ENCODE results near the gene LRRC56. TPM values are rescaled to one million over a fixed set of nuclear protein-coding genes. Genes with fewer than 3 reads are reported as not detected.

LRRC56 gene
- total and polyA plus RNA-seq, 2 experiments from 2014 or later, result 0.86 to 1.3 TPM

DNA sequence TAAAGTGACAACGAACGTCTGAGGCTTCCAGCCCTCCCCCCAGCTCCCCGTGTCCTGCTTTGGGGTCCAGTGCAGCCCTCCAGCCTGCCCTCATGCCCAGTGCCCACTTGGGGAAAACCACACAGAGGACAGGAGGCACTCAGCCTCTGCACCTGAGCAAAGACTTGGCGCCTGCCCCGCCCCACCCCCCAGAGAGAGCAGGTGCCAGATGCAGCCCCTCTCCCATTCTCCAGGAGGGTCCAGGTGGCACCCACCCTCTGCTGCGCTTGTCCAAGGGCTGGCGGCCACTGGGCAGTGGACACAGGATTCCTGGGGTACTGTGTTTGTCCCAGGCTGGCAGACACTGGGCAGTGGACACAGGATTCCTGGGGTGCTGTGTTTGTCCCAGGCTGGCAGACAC, 46.0 kb upstream of the LRRC56 start:
- H3K79me2 ChIP-seq (ENCODE audit: insufficient read depth), result no peaks in the 10 kb centered on the region
- no peaks in the 10 kb centered on the region for H3K4me1 ChIP-seq (ENCODE audit: insufficient read depth)
- no peak for DNase-seq
- H3K36me3 ChIP-seq (ENCODE audit: low read depth), result peaks cover 8% of the 10 kb centered on the region; the same call in 1 of the 2 replicates
- no peaks in the 10 kb centered on the region for H4K20me1 ChIP-seq (ENCODE audit: insufficient read depth)
- no peak overlapping the region for H2AFZ ChIP-seq
- H3K9me2 ChIP-seq (ENCODE audit: insufficient read depth), result no peaks in the 10 kb centered on the region
- TF ChIP-seq EZH2phosphoT487 (IDR thresholded peaks at IDR 0.05; ENCODE audit: insufficient read depth, low read depth), result no peak
- TF ChIP-seq EZH2 (IDR thresholded peaks at IDR 0.05; ENCODE audit: insufficient read depth, poor library complexity, severe bottlenecking), result no peak
- H3K4me2 ChIP-seq (ENCODE audit: unreplicated experiment), result no peak overlapping the region
- H3K9me3 ChIP-seq (ENCODE audit: low read depth), result no peaks in the 10 kb centered on the region
- no peaks in the 10 kb centered on the region for H3K27me3 ChIP-seq (replicated peaks; ENCODE audit: insufficient read depth)
- in situ Hi-C loops (cut with MboI), result no loop called here
- 81 to 93% methylated on average over 5 to 7 of the region's 7 CpGs for WGBS, 2 experiments (ENCODE audit: low coverage in 1 of 2, low lambda C conversion rate in 2 of 2, missing lambda C conversion rate in 2 of 2)
- peaks cover 13% of the 10 kb centered on the region for H3F3A ChIP-seq (ENCODE audit: insufficient read depth)
- no peak overlapping the region for H3K9ac ChIP-seq
- no peak overlapping the region for H3K4me3 ChIP-seq
- H3K27ac ChIP-seq, result no peak overlapping the region

DNA sequence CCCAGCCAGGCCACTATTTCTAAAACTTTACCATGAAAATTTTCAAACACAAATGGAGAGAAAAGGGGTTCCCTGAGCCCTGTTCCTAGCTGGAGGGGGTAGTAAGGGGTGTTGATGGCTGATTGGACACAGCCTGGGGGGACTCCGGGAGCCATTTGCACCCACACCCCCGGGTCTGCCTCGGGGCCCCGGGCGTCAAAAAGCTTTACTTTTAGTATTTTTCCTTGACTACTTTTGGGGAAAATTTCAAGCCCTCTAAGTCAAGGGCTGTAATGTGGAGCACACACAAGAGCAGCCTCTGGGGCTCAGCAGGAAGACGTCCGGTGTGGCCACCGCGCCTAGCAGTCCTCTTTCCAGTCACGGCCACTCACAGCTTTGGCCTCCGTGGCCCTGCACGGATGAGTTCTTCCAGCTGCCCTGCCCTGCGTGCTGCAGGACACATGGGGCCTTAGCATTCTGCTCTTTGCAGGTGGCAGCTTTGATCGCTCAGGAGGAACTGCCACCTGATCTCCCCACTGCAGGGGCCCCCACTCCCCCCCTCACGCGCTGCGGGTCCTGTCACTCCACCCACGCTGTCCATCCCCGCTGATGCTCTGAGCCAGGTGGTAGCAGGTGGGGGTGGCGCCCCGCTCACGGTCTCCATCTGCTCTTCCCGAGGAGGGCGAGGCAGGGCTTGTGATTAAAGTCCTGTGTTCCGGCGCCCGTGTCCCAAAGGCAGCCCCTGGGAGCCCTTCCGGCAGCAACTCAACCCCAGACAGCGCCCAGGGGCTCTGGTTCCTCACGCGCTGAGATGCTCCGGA, 44.7 kb upstream of the LRRC56 start:
- H3K79me2 ChIP-seq (ENCODE audit: insufficient read depth), result peaks cover under 1% of the 10 kb centered on the region; the same call in 1 of the 2 replicates
- no peak overlapping the region for H3K4me2 ChIP-seq (ENCODE audit: unreplicated experiment)
- H3K27me3 ChIP-seq (replicated peaks; ENCODE audit: insufficient read depth), result no peaks in the 10 kb centered on the region
- in situ Hi-C loops (cut with MboI), result no loop called here
- peaks cover 15% of the 10 kb centered on the region; the same call in 1 of the 2 replicates for H3K36me3 ChIP-seq (ENCODE audit: low read depth)
- no peaks in the 10 kb centered on the region for H4K20me1 ChIP-seq (ENCODE audit: insufficient read depth)
- H3K27ac ChIP-seq, result no peak overlapping the region
- H2AFZ ChIP-seq, result no peak overlapping the region
- no peak for TF ChIP-seq EZH2phosphoT487 (IDR thresholded peaks at IDR 0.05; ENCODE audit: insufficient read depth, low read depth)
- no peak for TF ChIP-seq EZH2 (IDR thresholded peaks at IDR 0.05; ENCODE audit: insufficient read depth, poor library complexity, severe bottlenecking)
- no peaks in the 10 kb centered on the region for H3K4me1 ChIP-seq (ENCODE audit: insufficient read depth)
- H3K9me3 ChIP-seq (ENCODE audit: low read depth), result no peaks in the 10 kb centered on the region
- no peaks in the 10 kb centered on the region for H3K9me2 ChIP-seq (ENCODE audit: insufficient read depth)
- no peak overlapping the region for H3K9ac ChIP-seq
- DNase-seq, result no peak
- no peak overlapping the region for H3K4me3 ChIP-seq
- peaks cover 21% of the 10 kb centered on the region for H3F3A ChIP-seq (ENCODE audit: insufficient read depth)
- 81 to 82% methylated on average over 29 to 32 of the region's 32 CpGs for WGBS, 2 experiments (ENCODE audit: low coverage in 1 of 2, low lambda C conversion rate in 2 of 2, missing lambda C conversion rate in 2 of 2)

DNA sequence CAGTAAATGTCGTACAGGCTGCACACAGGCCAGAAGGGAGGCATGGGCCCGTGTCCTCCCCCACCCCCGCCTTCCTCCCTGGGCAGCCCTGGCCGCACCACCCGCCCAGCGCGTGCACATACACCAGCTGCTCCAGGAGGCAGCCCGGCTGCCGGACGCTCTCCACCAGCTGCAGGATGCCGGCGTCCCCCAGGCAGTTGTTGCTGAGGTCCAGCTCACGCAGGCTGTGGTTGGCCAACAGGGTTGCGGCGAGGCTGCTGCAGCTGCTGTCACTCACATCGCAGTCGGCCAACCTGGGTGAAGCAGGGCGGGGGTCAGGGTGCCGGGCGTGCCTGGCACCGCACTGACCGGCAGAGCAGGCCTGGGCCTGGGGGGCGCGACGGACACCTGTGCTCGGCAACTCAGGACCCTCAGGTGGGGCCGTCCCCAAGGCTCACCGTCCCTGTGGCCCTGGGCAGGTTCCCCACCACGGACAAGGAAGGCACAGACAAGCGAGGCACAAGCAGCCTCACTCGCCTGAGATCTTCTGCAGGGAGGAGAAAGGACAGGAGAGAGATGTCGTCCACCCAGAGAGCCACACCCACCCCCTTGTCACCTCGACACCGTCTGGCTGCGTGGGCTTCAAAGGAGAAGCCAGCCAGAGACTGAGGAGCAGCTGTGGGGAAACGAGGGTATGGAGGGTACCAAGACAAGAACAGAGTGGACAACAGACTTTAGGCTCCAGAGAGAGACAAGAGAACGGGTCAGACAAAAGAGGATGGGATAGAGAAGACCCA, 42.4 kb upstream of the LRRC56 start:
- H3K9ac ChIP-seq, result no peak overlapping the region
- no peak for DNase-seq
- H3K9me2 ChIP-seq (ENCODE audit: insufficient read depth), result no peaks in the 10 kb centered on the region
- H3K27me3 ChIP-seq (replicated peaks; ENCODE audit: insufficient read depth), result no peaks in the 10 kb centered on the region
- H3K4me3 ChIP-seq, result no peak overlapping the region
- H2AFZ ChIP-seq, result no peak overlapping the region
- H3K4me1 ChIP-seq (ENCODE audit: insufficient read depth), result no peaks in the 10 kb centered on the region
- in situ Hi-C loops (cut with MboI), result no loop called here
- WGBS, 2 experiments (ENCODE audit: low coverage in 1 of 2, low lambda C conversion rate in 2 of 2, missing lambda C conversion rate in 2 of 2), result 79 to 83% methylated on average over 24 to 37 of the region's 37 CpGs
- no peaks in the 10 kb centered on the region for H3K9me3 ChIP-seq (ENCODE audit: low read depth)
- H3K27ac ChIP-seq, result no peak overlapping the region
- H4K20me1 ChIP-seq (ENCODE audit: insufficient read depth), result no peaks in the 10 kb centered on the region
- H3F3A ChIP-seq (ENCODE audit: insufficient read depth), result peaks cover 31% of the 10 kb centered on the region
- TF ChIP-seq EZH2 (IDR thresholded peaks at IDR 0.05; ENCODE audit: insufficient read depth, poor library complexity, severe bottlenecking) (no peak), EZH2phosphoT487 (IDR thresholded peaks at IDR 0.05; ENCODE audit: insufficient read depth, low read depth) (no peak)
- peaks cover 38% of the 10 kb centered on the region for H3K36me3 ChIP-seq (ENCODE audit: low read depth)
- no peak overlapping the region for H3K4me2 ChIP-seq (ENCODE audit: unreplicated experiment)
- H3K79me2 ChIP-seq (ENCODE audit: insufficient read depth), result peaks cover 23% of the 10 kb centered on the region

DNA sequence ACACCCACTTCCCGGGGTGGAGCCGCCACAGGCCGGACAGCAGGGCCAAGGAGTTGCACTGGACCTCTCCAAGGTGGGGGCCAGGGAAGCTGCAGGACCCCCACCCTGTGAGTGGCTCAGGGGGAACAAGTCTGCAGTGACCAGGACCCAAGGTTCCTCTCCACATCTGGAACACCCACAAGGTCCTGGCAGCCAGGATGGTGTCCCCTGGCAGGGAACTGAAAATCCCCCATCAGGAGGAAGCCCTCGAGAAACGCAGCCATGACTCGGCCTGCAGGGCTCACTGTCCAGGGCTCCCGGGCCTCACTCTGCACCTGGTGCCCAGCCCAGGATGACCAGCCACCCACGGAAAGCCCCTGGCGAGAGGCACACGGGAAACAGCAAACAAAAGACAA, 41.8 kb upstream of the LRRC56 start:
- DNase-seq, result no peak
- in situ Hi-C loops (cut with MboI), result no loop called here
- 64 to 73% methylated on average over 10 of the region's 10 CpGs for WGBS, 2 experiments (ENCODE audit: low coverage in 1 of 2, low lambda C conversion rate in 2 of 2, missing lambda C conversion rate in 2 of 2)
- Histone ChIP-seq H3K79me2 (ENCODE audit: insufficient read depth) (peaks cover 29% of the 10 kb centered on the region), H3K36me3 (ENCODE audit: low read depth) (peaks cover 44% of the 10 kb centered on the region), H3K27ac (no peak overlapping the region), H3K9ac (no peak overlapping the region), H3F3A (ENCODE audit: insufficient read depth) (peaks cover 31% of the 10 kb centered on the region), H3K4me2 (ENCODE audit: unreplicated experiment) (no peak overlapping the region), H3K4me1 (ENCODE audit: insufficient read depth) (no peaks in the 10 kb centered on the region), H3K27me3 (replicated peaks; ENCODE audit: insufficient read depth) (no peaks in the 10 kb centered on the region), H3K4me3 (no peak overlapping the region), H4K20me1 (ENCODE audit: insufficient read depth) (no peaks in the 10 kb centered on the region), H2AFZ (no peak overlapping the region), H3K9me2 (ENCODE audit: insufficient read depth) (no peaks in the 10 kb centered on the region), H3K9me3 (ENCODE audit: low read depth) (no peaks in the 10 kb centered on the region)
- TF ChIP-seq EZH2phosphoT487 (IDR thresholded peaks at IDR 0.05; ENCODE audit: insufficient read depth, low read depth), result no peak
- TF ChIP-seq EZH2 (IDR thresholded peaks at IDR 0.05; ENCODE audit: insufficient read depth, poor library complexity, severe bottlenecking), result no peak
